Fibroblast of villous mesenchyme (primary cell): ENCODE data around the gene TIAM2. TPM values are rescaled to one million over a fixed set of nuclear protein-coding genes. Genes with fewer than 3 reads are reported as not detected.

Experiments
- DNase-seq: peaks from one replicate; pipeline ENCODE4 v3.0.0-alpha.2; 2010; ENCODE audit warnings: low read depth
- H3K4me3 ChIP-seq: 2 replicates; pipeline ENCODE4 v1.5.1; 2011; ENCODE audit warnings: low read depth, mild to moderate bottlenecking, low read length
- CTCF ChIP-seq: IDR thresholded peaks from 2 replicates; pipeline ENCODE4 v1.5.1; 2012; ENCODE audit warnings: low read depth, mild to moderate bottlenecking, low read length; ENCODE audit not compliant: insufficient read depth
- total RNA-seq: library from RNA; depleted of rRNA; stranded (reverse); fragments of >200 nt; gene quantifications from 2 replicates; pipeline ENCODE4 v1.2.3, GENCODE V29; 2012

TIAM2 gene
- total RNA-seq, 1 donor: 8.6 TPM

- H3K4me3 ChIP-seq: no peak overlapping the region
- DNase-seq: no peak
Observed at GRCh38 chr6:155040901-155041650, 46.0 kb downstream of the TIAM2 start.

GRCh38 chr6:155041741-155042279 is 46.7 kb downstream of the TIAM2 start:
- no peak for TF ChIP-seq CTCF
- DNase-seq: no peak
- H3K4me3 ChIP-seq: no peak overlapping the region

More at GRCh38 chr6:155040901-155041650, 46.0 kb downstream of the TIAM2 start:
- no peak for TF ChIP-seq CTCF

- H3K4me3 ChIP-seq: no peak overlapping the region
- no peak for TF ChIP-seq CTCF
- DNase-seq: no peak
Observed at GRCh38 chr6:155042983-155043382, 47.9 kb downstream of the TIAM2 start.

- no peak overlapping the region for H3K4me3 ChIP-seq
- no peak for TF ChIP-seq CTCF
- no peak for DNase-seq
Observed at GRCh38 chr6:155045561-155046404, 50.7 kb downstream of the TIAM2 start.

GRCh38 chr6:155047523-155047922 is 52.4 kb downstream of the TIAM2 start:
- no peak overlapping the region for H3K4me3 ChIP-seq
- no peak for TF ChIP-seq CTCF
- no peak for DNase-seq

- DNase-seq: no peak
- no peak overlapping the region for H3K4me3 ChIP-seq
- no peak for TF ChIP-seq CTCF
Observed at GRCh38 chr6:155050311-155050710, 55.2 kb downstream of the TIAM2 start.
